ENCODE data around the gene ZCCHC7.
"Not testable (repeated sequence)": the region's sequence is repeated elsewhere in the genome, so short reads cannot be mapped to it uniquely, and the experiment has no call there.

Gene ZCCHC7

DNA sequence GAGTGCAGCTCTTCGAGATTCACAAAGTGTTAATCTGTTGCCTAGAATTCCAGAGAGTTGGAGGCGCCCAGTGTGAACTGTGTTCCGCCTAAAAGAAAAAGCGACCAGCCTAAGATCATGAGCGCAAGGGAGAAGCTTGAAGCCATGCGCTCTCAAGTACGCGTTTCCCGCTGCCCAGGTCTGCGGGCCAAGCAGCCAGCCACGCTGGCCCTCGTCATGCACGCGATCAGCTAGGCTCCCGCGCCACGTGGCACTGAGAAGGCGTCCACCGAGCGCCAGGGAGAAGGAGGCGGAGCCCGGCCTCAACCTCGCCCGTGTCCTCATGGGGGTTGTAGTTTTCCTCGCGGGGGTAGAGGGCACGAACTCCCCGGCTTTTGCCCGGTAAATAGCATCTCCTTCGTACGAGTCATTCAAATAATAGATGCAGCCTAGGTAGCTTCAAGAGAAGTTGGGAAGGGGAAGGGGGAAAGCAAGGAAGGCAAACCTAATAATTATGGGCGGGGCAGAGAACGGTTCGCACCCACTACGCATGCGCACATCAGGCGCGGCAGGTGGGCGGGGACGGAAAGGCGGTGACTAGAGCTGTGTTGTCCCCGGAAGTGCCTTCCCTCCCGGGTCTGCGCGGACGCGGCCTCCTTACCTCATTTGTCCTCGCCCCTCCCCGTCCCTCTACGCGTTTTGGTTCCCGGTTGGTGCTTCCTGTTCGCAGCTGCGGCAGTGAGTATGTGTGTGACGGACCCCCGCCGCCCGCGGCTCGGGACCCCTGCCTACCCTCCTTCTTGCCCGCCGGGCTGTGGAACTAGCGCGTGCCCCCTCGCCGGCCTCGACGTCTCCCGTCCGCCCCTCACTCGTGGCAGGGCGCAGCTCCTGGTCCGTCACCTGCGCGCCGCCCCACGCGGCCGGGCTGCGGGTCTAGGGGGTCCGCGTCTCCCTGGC, at the start of gene ZCCHC7:
Gene ZCCHC7, plus strand, starts transcription at position 668 of the 936 bp plus-strand sequence.
- peak; percentile 96 to 99 for DNase-seq

DNA sequence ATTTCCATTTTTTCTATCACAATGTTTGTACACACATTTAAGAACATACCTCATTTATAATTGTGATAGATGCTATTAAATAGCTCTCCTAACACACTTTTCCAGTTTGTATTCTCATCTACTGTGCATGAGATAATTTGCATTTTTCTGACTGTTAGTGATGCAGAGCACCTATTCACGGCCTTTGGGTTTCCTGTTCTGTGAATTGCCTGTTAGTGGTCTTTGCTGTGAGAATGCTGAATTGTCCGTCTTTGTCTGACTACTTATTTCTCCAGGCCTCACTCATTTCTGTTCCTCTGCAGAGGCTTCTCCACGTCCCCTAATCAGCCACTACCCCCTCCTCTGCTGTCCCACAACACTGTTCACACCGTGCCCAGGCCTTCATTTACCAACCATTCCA, 45.6 kb upstream of the ZCCHC7 start:
- not testable (repeated sequence) for DNase-seq

DNA sequence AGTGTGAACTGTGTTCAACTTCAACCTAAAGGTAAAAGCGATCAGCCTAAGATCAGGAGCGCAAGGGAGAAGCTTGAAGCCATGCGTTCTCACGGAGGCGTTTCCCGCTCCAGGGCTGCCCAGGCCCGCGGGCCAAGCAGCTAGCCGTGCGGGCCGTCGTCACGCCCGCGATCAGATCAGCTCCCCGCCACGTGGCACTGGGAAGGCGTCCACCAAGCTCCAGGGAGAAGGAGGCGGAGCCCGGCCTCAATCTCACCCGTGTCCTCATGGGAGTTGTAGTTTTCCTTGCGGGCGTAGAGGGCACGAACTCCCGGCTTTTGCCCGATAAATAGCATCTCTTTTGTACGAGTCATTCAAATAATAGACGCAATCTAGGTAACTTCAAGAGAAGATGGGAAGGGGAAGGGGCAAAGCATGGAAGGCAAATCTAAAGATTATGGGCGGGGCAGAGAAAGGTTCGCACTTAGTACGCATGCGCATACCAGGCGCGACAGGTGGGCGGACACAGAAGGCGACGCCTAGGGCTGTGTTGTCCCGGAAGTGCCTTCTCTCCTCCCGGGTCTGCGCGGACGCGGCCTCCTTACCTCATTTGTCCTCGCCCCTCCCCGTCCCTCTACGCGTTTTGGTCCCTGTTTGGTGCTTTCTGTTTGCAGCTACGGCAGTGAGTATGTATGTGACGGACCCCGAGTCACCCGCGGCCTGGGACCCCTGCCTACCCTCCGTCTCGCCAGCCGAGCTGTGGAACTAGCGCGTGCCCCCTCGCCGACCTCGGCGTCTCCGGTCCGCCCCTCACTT, 40.8 kb upstream of the ZCCHC7 start:
- DNase-seq, result peak; percentile 71 to 93

DNA sequence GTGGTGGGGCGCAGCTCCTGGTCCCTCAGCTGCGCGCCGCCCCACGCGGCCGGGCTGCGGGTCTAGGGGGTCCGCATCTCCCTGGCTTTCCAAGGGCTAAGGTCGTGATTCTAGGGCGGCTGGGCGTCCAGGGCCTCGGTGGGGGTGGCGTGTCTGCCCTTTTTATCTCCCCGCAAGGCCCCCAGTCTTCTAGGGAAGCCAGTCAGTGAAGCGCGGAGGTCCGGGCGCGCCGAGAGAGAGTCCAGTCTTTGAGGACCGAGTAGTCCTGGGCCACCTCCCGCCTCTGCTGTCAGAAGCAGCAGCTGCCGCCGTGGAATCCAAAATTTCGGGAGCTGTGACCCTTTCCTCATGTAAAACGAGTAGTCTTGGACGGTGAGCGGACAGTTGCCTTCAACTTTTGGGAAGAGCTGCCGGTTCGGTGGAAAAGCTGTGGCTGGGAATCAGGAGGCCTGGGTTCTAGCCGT, 40.2 kb upstream of the ZCCHC7 start:
- not testable (repeated sequence) for DNase-seq

DNA sequence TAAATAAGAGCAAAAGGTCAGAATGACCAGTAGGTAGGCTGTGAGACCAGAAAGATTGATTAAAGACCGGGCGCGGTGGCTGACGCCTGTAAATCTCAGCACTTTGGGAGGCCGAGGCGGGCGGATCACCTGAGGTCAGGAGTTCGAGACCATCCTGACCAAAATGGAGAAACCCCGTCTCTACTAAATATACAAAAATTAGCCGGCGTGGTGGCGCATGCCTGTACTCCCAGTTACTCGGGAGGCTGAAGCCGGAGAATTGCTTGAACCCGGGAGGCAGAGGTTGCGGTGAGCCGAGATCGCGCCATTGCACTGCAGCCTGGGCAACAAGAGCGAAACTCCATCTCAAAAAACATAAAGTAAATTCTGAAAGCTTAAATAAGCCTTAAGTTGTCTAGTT, 38.9 kb upstream of the ZCCHC7 start:
- DNase-seq, result not testable (repeated sequence)

DNA sequence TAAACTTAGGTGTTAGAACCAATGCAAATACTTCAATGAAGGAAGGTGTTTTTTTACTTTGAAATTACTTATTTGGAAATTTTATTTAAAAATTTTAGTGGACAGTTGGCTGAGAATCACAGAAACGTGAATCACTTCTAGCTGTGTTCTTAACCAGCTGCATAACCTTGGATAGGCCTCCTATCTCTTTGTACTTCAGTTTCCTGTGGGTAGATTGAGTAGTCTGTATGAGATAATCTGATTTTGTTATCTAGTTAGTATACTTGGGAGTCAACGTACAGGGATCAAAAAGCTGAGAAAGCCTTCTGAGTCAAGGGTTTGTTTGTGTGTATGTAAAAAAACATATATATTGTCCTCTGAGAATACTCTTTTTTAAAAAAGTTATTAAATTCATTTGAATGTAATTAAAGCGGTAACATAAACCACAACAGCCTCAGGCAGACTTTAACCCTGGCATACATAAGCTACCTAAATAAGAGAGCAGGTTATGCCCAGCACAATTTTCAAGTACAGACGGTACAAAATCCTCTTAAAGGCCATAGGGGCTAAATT, 38.1 kb upstream of the ZCCHC7 start:
- DNase-seq, result no peak

- no peak for DNase-seq
Measured at GRCh38 chr9:37083654-37084053, 36.7 kb upstream of the ZCCHC7 start.

- no peak for DNase-seq
Measured at GRCh38 chr9:37085233-37085632, 35.1 kb upstream of the ZCCHC7 start.

DNA sequence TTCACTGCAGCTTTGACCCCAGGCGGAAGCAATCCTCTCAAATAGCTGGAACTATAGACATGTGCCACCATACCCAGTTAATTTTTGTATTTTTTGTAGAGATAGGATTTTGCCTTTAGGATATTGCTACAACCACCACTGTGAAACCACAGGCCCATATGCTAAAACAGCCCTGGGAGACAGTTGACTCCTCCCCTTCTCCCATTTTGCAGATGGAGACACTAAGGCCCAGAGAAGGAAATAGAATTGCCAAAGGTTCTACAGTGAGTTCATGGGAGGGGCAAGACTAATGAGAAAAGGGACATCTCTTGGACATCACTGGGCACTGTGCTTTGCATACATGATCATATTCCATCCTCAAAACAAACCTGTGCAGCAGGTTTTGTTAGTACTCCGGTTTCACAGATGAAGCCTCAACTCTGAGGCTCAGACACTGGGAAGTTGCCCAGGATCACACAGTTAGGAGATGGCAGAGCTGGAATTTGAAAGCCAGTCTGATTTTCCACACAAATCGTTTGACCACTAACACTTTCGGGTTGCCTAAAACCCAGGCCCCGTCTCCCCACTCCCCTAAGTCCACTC, 27.6 kb upstream of the ZCCHC7 start:
- not testable (repeated sequence) for DNase-seq

DNA sequence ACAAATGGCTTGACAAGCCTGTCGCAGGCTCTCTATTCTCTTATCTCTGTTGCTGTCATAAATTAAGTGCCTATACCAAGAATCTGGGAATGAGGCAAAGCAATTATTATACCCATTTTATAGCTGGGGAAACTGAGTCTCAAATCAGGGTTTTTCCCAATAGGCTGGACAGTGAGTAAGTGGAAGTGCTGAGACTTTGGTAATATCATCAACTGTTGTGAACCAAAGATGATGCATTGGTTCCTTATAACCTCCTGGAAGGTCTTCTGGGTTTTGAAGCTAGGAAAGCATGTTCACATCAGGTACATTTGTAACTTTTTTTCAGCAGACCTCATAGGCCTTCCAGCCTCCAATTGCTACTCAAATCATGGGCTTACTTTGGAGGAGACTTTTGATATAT, 25.6 kb upstream of the ZCCHC7 start:
- no peak for DNase-seq

DNA sequence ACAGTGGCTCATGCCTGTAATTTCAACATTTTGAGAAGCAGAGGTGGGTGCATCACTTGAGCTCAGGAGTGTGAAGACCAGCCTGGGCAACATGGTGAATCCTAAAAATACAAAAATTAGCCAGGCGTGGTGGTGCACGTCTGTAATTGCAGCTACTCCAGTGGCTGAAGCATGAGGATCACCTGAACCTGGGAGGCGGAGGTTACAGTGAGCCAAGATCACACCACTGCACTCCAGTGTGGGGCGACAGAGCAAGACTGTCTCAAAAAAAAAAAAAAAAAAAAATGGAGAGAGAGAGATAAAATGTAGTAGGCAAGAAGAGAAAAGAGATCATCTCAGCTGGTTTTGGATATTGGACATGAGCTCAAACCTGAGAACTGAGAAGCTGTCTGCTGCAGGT, 23.7 kb upstream of the ZCCHC7 start:
- DNase-seq, result no peak

- DNase-seq, result no peak
Measured at GRCh38 chr9:37097294-37097693, 23.1 kb upstream of the ZCCHC7 start.

DNA sequence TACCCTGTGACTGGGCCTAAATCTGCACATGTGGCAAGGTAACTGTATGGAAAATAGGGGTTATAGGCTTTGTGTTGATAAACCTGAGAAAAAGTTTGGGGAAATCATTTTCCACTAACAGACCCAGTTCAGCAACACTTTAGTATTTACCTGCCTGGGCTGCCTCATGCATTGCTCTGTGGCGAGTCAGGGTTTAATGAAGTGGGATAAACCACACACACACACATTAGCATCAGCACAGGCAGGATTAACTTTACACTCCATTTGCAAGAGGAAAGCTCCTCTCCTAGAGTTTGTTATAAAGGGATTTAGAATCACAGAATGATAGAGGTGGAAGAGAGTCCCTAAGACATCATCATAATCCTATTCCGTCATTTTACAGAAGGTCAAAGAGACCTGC, 20.0 kb upstream of the ZCCHC7 start:
- DNase-seq, result no peak

DNA sequence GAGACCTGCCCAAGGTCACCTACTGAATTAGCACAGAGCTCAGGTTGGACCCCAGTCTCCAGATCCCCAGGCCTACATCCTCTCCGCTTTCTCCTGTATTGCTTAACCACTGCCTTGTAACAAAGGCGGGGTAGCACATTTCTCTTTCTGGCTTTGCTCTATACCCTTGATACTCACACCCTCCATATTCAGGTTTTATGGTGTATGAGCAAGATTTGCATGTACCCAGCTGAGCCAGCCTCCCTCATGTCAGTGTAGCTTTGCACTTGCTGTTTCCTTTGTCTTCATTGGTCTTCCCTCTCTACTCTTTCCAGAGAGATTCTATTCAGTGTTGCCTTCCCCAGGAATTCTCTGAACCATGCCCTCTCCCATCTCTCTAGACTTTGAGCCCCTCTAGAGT, 19.6 kb upstream of the ZCCHC7 start:
- DNase-seq, result no peak

DNA sequence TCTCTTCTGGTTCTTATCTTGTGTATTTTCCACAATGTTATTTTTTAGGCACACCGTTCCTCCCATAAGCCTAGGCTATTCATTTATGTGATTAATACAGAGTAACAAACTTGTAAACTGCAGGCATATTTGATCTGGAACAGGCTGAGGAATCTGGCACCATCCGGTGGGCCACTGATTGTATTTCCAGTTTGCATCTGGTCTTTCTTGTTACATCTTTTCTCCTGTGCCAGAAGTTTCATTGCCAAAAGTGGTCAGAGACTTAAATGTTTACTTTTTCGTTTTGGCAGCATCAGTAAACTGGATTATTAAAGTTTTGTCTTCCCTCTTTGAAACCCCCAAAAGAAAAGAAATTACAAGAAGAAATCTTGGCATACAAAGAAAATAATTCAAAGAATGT, 17.9 kb upstream of the ZCCHC7 start:
- no peak for DNase-seq

GRCh38 chr9:37104183-37104889, 16.0 kb upstream of the ZCCHC7 start:
- no peak for DNase-seq

DNA sequence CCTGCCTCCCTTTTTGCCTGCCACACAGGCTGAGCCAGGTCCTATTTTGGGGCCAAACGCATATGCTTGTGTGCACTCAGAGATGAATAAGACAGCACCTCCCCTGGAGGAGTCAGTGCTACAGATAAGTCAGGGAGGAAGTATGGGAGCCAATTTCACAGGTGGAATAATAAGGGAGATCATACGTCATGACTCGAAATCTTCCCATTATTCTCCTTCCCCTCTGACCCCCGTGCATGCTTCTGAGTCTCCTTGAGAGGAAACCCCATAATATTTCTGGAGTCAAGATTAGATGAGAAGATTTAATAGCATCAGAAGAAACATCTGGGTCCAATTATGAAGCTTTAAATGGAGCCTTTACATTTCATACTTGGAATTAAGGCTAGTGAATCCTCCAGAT, 15.1 kb upstream of the ZCCHC7 start:
- no peak for DNase-seq

DNA sequence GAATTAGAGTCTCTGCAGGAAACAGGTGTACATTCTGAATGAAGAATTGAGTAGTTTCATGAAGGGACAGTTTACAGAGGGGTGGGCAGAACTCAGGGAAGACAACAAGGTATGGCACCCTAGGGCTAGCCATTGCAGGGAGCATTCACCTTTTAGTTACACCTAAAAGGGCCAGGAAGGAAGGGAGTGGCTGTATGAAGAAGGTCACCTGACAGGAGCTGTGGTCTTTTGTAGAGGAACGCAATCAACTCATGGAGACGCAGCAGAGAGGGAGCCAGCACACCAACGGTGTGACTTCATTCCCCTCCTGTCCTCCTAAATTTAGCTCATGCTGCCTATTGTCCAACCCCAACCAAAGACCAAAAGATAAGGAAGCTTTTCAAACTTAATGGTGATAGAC, 12.7 kb upstream of the ZCCHC7 start:
- no peak for DNase-seq

DNA sequence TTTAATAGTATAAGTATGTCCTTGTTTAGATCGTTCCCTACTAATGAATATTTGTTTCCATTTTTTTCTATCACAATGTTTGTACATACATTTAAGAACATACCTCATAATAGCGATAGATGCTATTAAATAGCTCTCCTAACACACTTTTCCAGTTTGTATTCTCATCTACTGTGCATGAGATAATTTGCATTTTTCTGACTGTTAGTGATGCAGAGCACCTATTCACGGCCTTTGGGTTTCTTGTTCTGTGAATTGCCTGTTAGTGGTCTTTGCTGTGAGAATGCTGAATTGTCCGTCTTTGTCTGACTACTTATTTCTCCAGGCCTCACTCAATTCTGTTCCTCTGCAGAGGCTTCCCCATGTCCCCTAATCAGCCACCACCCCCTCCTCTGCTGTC, 5.9 kb upstream of the ZCCHC7 start:
- not testable (repeated sequence) for DNase-seq

GRCh38 chr9:37117956-37118355, 2.4 kb upstream of the ZCCHC7 start:
- no peak for DNase-seq

DNA sequence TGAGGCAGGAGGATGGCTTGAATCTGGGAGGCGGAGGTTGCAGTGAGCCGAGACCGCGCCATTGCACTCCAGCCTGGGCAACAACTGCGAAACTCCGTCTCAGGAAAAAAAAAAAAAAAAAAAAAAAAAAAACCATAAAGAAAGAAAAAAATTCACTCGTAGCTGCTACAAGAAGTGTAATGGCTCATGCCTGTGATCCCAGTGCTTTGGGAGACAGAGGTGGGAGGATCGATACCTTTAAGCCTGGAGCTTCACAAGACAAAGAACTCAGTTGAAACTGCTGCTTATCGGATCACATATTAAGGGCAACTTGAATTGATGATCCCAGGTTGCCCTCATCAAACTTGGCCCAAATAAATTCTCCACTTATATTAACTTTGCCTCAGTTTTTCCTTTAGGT, 1.0 kb upstream of the ZCCHC7 start:
- no peak for DNase-seq

DNA sequence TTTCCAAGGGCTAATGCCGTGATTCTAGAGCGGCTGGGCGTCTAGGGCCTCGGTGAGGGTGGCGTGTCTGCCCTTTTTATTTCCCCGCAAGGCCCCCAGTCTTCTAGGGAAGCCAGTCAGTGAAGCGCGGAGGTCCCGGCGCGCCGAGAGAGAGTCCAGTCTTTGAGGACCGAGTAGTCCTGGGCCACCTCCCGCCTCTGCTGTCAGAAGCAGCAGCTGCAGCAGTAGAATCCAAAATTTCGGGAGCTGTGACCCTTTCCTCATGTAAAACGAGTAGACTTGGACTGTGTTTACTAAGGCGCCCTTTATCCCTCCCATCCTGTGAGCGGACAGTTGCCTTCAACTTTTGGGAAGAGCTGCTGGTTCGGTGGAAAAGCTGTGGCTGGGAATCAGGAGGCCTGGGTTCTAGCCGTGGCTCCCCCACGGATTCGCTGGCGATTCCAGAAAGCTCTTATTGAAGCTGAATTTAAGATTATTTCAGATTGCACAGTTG, 515 bp downstream of the ZCCHC7 start:
- DNase-seq, result peak in 1 of 2 donors; percentile 2
